A549 (cell line): ENCODE data around the gene DAB1. TPM values are rescaled to one million over a fixed set of nuclear protein-coding genes. Genes with fewer than 3 reads are reported as not detected.

Experiments
- ATAC-seq, 2 experiments: fragments of 200-7000 bp in 1 of 2; fragments of >200 bp in 1 of 2; cut with Nextera tagmentation in 1 of 2; cut with Tn5 transposase in 1 of 2; 3 replicates each; pipeline versions ENCODE4 v1.8.0 to v1.9.1; 2018 to 2020; ENCODE audit warnings: mild to moderate bottlenecking in 1 of 2, moderate library complexity in 1 of 2
- CTCF ChIA-PET: fragments of 300-600 bp; sonication (Branson Sonifier 250); formaldehyde crosslinking; extraction: SDS; loops from one replicate; lab custom pipeline; 2021; ENCODE audit warnings: antibody characterized with exemption, inconsistent platforms; lab: Yijun Ruan, JAX
- POLR2A ChIA-PET: fragments of 350-600 bp; formaldehyde crosslinking; extraction: SDS; loops from one replicate; lab custom pipeline; 2021; ENCODE audit warnings: antibody characterized with exemption, inconsistent platforms; lab: Yijun Ruan, JAX
- DNase-seq, 2 experiments: peaks; one replicate each; pipeline versions ENCODE4 v3.0.0 to v3.0.0-alpha.2; 2011 to 2016; ENCODE audit warnings: low read depth in 1 of 2, low spot score in 1 of 2
- FAIRE-seq: peaks from 2 replicates; lab custom pipeline; 2011; peaks lifted over from hg19 to GRCh38; lab: Jason Lieb, UNC
- H3K27ac ChIP-seq, 2 experiments: fragments of >200 bp; sonication (Bioruptor Twin); formaldehyde crosslinking; 3 replicates each; pipeline ENCODE4 v1.5.1; 2016 to 2017
- H3K4me1 ChIP-seq: fragments of >200 bp; sonication (Bioruptor Twin); formaldehyde crosslinking; 3 replicates; pipeline ENCODE4 v1.6.1; 2016
- H3K4me2 ChIP-seq: fragments of >200 bp; sonication (Bioruptor Twin); formaldehyde crosslinking; 3 replicates; pipeline ENCODE4 v1.6.1; 2016
- H3K4me3 ChIP-seq: fragments of >200 bp; sonication (Bioruptor Twin); formaldehyde crosslinking; 3 replicates; pipeline ENCODE4 v1.5.1; 2016
- H3K9me3 ChIP-seq: fragments of >200 bp; sonication (Bioruptor Twin); formaldehyde crosslinking; 3 replicates; pipeline ENCODE4 v1.6.1; 2016
- CBX2 ChIP-seq: fragments of 200-600 bp; sonication (generic); IDR thresholded peaks from 2 replicates; pipeline ENCODE4 v1.6.1; 2016; ENCODE audit warnings: low read depth, mild to moderate bottlenecking, borderline replicate concordance
- CBX8 ChIP-seq: fragments of 200-600 bp; sonication (generic); IDR thresholded peaks from 2 replicates; pipeline ENCODE4 v1.6.1; 2016
- CHD2 ChIP-seq: fragments of 150-350 bp; IDR thresholded peaks from 2 replicates; pipeline ENCODE4 v1.6.1; 2014; ENCODE audit warnings: low read length; ENCODE audit not compliant: partially characterized antibody
- HDAC2 ChIP-seq: fragments of 200-600 bp; sonication (generic); IDR thresholded peaks from 2 replicates; pipeline ENCODE4 v1.6.1; 2016
- HES2 ChIP-seq: fragments of >200 bp; sonication (Bioruptor Twin); formaldehyde crosslinking; IDR thresholded peaks from 2 replicates; pipeline ENCODE4 v1.6.1; 2016
- HOXA7 ChIP-seq: fragments of 250-450 bp; sonication (Bioruptor Pico); IDR thresholded peaks from 2 replicates; pipeline ENCODE4 v1.5.0; 2020; ENCODE audit warnings: mild to moderate bottlenecking, moderate library complexity
- JUN ChIP-seq, 2 experiments: fragments of >200 bp; sonication (Bioruptor Twin); formaldehyde crosslinking; IDR thresholded peaks; 2 replicates in 1 of 2; 3 replicates in 1 of 2; pipeline ENCODE4 v1.6.1; 2016 to 2017
- JUNB ChIP-seq: fragments of >200 bp; sonication (Bioruptor Twin); formaldehyde crosslinking; IDR thresholded peaks from 2 replicates; pipeline ENCODE4 v1.6.1; 2016
- KDM1A ChIP-seq: fragments of 200-600 bp; sonication (generic); IDR thresholded peaks from 2 replicates; pipeline ENCODE4 v1.6.1; 2016; ENCODE audit warnings: low read depth, mild to moderate bottlenecking
- MYC ChIP-seq: IDR thresholded peaks from 2 replicates; pipeline ENCODE4 v1.6.1; 2012; ENCODE audit warnings: mild to moderate bottlenecking, inconsistent platforms, low read length, improper control_type of control experiment, borderline replicate concordance
- NR3C1 ChIP-seq: fragments of >200 bp; sonication (Bioruptor Twin); formaldehyde crosslinking; IDR thresholded peaks from 3 replicates; pipeline ENCODE4 v1.6.1; 2017
- RARB ChIP-seq: fragments of 250-450 bp; sonication (Bioruptor Pico); IDR thresholded peaks from 2 replicates; pipeline ENCODE4 v1.8.0; 2021; ENCODE audit warnings: mild to moderate bottlenecking, moderate library complexity
- RCOR1 ChIP-seq: fragments of 150-350 bp; IDR thresholded peaks from 2 replicates; pipeline ENCODE4 v1.6.1; 2014; ENCODE audit warnings: antibody characterized with exemption, low read length, low read depth
- RFX5 ChIP-seq: fragments of 450-650 bp; IDR thresholded peaks from 2 replicates; pipeline ENCODE4 v1.7.1; 2014; ENCODE audit warnings: antibody characterized with exemption, mild to moderate bottlenecking, moderate library complexity
- ZC3H11A ChIP-seq: fragments of 450-650 bp; IDR thresholded peaks from 2 replicates; pipeline ENCODE4 v1.6.1; 2014; ENCODE audit warnings: antibody characterized with exemption, mild to moderate bottlenecking
- ZFP36 ChIP-seq: fragments of 450-650 bp; IDR thresholded peaks from 2 replicates; pipeline ENCODE4 v1.6.1; 2014; ENCODE audit warnings: borderline replicate concordance; ENCODE audit not compliant: partially characterized antibody
- ZNF302 ChIP-seq: fragments of 250-450 bp; sonication (Bioruptor Pico); IDR thresholded peaks from 2 replicates; pipeline ENCODE4 v1.9.0; 2021; ENCODE audit warnings: inconsistent platforms, mild to moderate bottlenecking, moderate library complexity
- WGBS: methylation state at CpG from one replicate; pipeline ENCODE4 v1.1.6; 2017; ENCODE audit errors: missing lambda C conversion rate; 5-methylcytosine and 5-hydroxymethylcytosine counted together
- polyA plus RNA-seq, 4 experiments: library from polyadenylated mRNA; depleted of rRNA in 3 of 4; stranded (reverse); fragments of >200 nt; fragmentation: RNase III in 1 of 4; extraction: RNeasy Plus Mini Kit Qiagen cat#74134 plus additional on column Dnase treatment in 1 of 4; gene quantifications; 2 replicates in 3 of 4; 3 replicates in 1 of 4; pipeline ENCODE4 v1.2.3, GENCODE V29; 2011 to 2017
- TF ChIP-seq, protein P1 (sequence below): fragments of 200-600 bp; sonication (generic); IDR thresholded peaks from 2 replicates; pipeline ENCODE4 v1.6.1; 2016; ENCODE audit warnings: antibody characterized with exemption, mild to moderate bottlenecking, moderate library complexity
- TF ChIP-seq, protein P2 (sequence below): IDR thresholded peaks from 2 replicates; pipeline ENCODE4 v1.6.1; 2012; ENCODE audit warnings: low read depth, borderline replicate concordance
- TF ChIP-seq, protein P3 (sequence below): IDR thresholded peaks from 2 replicates; pipeline ENCODE4 v1.6.1; 2012

Gene DAB1
- polyA plus RNA-seq, 2 of the 4 experiments (the other 2 are of a cell fraction), result not detected

DNA sequence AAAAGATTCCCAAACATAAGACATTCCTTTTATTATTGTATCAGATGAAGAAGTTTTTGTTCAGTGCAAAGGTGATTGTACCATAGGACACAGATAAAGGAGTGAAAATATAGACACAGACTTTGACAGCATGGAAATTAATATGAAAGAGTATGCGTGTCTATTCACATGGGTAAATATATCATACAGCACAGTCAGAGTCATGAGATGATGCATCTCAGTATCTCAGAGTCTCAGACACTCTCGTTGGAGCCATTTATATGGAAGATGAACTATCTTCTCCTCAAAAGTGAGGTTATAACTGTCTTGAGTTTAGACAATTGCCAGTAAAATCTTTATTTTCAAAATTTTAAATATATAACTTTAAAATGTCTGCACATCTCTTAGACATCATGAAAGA, 299.7 kb downstream of the DAB1 start:
- no peak for DNase-seq
- TF ChIP-seq CBX2 (no peak), ZNF302 (CRISPR knock-in tag) (no peak), HDAC2 (no peak), MYC (no peak), CBX8 (no peak), HES2 (no peak), KDM1A (no peak), CHD2 (no peak), RFX5 (no peak), HOXA7 (no peak), ZC3H11A (no peak), RARB (CRISPR knock-in tag) (no peak), ZFP36 (no peak)
- TF ChIP-seq, protein P1, sequence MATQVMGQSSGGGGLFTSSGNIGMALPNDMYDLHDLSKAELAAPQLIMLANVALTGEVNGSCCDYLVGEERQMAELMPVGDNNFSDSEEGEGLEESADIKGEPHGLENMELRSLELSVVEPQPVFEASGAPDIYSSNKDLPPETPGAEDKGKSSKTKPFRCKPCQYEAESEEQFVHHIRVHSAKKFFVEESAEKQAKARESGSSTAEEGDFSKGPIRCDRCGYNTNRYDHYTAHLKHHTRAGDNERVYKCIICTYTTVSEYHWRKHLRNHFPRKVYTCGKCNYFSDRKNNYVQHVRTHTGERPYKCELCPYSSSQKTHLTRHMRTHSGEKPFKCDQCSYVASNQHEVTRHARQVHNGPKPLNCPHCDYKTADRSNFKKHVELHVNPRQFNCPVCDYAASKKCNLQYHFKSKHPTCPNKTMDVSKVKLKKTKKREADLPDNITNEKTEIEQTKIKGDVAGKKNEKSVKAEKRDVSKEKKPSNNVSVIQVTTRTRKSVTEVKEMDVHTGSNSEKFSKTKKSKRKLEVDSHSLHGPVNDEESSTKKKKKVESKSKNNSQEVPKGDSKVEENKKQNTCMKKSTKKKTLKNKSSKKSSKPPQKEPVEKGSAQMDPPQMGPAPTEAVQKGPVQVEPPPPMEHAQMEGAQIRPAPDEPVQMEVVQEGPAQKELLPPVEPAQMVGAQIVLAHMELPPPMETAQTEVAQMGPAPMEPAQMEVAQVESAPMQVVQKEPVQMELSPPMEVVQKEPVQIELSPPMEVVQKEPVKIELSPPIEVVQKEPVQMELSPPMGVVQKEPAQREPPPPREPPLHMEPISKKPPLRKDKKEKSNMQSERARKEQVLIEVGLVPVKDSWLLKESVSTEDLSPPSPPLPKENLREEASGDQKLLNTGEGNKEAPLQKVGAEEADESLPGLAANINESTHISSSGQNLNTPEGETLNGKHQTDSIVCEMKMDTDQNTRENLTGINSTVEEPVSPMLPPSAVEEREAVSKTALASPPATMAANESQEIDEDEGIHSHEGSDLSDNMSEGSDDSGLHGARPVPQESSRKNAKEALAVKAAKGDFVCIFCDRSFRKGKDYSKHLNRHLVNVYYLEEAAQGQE, result no peak
- TF ChIP-seq, all 56 proteins: peak for 0
- Histone ChIP-seq H3K9me3 (no peaks in the 10 kb centered on the region), H3K4me2 (no peak overlapping the region), H3K27ac (no peak overlapping the region), H3K4me1 (no peaks in the 10 kb centered on the region), H3K4me3 (no peak overlapping the region)
- ChIA-PET CTCF (no interaction called here), POLR2A (no interaction called here)
- FAIRE-seq, result no peak
- ATAC-seq, result no peak
- WGBS, result 12% methylated on average over 2 of the region's 2 CpGs

DNA sequence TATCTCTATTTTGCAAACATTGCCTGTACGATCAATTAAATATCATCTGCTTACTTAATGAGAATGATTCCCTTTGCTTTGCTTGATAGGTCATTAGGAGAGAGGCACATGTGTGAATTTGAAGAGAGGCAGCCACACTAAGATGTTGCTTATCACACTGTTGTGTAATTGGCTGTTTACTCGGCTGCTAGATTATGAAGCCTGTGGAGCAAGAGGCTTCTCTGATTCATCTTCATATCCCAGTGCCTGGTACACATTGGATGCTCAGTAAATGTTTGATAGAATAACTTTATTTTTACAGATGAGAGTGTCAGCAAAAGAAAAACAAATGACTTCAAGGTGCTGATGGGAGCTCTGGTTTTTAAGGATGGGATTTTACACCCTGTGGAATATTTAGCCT, 301.8 kb downstream of the DAB1 start:
- TF ChIP-seq NR3C1 (no peak), JUNB (no peak), JUN (IDR thresholded peaks at IDR 0.05) (no peak), ZNF302 (CRISPR knock-in tag) (no peak), ZC3H11A (no peak), RCOR1 (no peak), CBX2 (no peak)
- TF ChIP-seq, protein P2, sequence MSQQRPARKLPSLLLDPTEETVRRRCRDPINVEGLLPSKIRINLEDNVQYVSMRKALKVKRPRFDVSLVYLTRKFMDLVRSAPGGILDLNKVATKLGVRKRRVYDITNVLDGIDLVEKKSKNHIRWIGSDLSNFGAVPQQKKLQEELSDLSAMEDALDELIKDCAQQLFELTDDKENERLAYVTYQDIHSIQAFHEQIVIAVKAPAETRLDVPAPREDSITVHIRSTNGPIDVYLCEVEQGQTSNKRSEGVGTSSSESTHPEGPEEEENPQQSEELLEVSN, result no peak
- TF ChIP-seq, protein P3, sequence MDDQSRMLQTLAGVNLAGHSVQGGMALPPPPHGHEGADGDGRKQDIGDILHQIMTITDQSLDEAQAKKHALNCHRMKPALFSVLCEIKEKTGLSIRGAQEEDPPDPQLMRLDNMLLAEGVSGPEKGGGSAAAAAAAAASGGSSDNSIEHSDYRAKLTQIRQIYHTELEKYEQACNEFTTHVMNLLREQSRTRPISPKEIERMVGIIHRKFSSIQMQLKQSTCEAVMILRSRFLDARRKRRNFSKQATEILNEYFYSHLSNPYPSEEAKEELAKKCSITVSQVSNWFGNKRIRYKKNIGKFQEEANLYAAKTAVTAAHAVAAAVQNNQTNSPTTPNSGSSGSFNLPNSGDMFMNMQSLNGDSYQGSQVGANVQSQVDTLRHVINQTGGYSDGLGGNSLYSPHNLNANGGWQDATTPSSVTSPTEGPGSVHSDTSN, result no peak
- TF ChIP-seq, all 56 proteins: peak for 0
- H3K4me2 ChIP-seq, result no peak overlapping the region
- H3K9me3 ChIP-seq, result no peaks in the 10 kb centered on the region
- CTCF ChIA-PET, result no interaction called here
- ATAC-seq (no peak), DNase-seq (no peak), FAIRE-seq (no peak)
- H3K4me3 ChIP-seq, result no peak overlapping the region
- POLR2A ChIA-PET, result no interaction called here
- 2% methylated on average over 2 of the region's 2 CpGs for WGBS
- H3K27ac ChIP-seq, result no peak overlapping the region
- H3K4me1 ChIP-seq, result no peaks in the 10 kb centered on the region
